Thyroid gland (tissue), 4 donors: Measurements from ENCODE around the gene PAK1IP1.

ENCODE experiments used
- POLR2A ChIP-seq, 2 donors: fragments of 450-650 bp; IDR thresholded peaks; one replicate each; pipeline ENCODE4 v1.6.1; 2017; ENCODE audit warnings: antibody characterized with exemption in 2 of 2, mild to moderate bottlenecking in 2 of 2, moderate library complexity in 1 of 2
- TF ChIP-seq, protein P1 (sequence below), 6 experiments: fragments of 200-600 bp in 3 of 6; fragments of 450-650 bp in 3 of 6; sonication (generic) in 3 of 6; IDR thresholded peaks; one replicate each; pipeline ENCODE4 v1.5.1; 2016 to 2019; ENCODE audit warnings: antibody characterized with exemption in 6 of 6, mild to moderate bottlenecking in 2 of 6, inconsistent platforms in 1 of 6, moderate library complexity in 1 of 6

DNA sequence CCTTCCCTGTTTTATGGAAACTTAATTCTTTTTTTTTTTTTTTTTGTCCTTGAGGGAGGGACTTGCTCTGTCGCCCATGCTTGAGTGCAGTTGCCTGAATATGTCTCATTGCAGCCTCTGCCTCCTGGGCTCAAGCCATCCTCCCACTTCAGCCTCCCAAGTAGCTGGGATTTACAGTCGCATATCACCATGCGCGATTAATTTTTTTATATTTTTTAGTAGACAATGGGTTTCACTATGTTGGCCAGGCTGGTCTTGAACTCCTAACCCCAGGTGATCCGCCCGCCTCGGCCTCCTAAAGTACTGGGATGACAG, 28.8 kb downstream of the PAK1IP1 start:
- TF ChIP-seq POLR2A (IDR thresholded peaks at IDR 0.05): no peak
- TF ChIP-seq, protein P1, sequence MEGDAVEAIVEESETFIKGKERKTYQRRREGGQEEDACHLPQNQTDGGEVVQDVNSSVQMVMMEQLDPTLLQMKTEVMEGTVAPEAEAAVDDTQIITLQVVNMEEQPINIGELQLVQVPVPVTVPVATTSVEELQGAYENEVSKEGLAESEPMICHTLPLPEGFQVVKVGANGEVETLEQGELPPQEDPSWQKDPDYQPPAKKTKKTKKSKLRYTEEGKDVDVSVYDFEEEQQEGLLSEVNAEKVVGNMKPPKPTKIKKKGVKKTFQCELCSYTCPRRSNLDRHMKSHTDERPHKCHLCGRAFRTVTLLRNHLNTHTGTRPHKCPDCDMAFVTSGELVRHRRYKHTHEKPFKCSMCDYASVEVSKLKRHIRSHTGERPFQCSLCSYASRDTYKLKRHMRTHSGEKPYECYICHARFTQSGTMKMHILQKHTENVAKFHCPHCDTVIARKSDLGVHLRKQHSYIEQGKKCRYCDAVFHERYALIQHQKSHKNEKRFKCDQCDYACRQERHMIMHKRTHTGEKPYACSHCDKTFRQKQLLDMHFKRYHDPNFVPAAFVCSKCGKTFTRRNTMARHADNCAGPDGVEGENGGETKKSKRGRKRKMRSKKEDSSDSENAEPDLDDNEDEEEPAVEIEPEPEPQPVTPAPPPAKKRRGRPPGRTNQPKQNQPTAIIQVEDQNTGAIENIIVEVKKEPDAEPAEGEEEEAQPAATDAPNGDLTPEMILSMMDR (IDR thresholded peaks at IDR 0.05): no peak
